Nephron (organoid): ENCODE measurements around the gene UBE2J2.

Source experiments
- H3K27ac Mint-ChIP-seq, 3 experiments: 2 replicates each; pipeline ENCODE4 v1.8.0; 2020; ENCODE audit warnings: mixed read lengths in 3 of 3, mild to moderate bottlenecking in 2 of 3, moderate library complexity in 1 of 3
- H3K27me3 Mint-ChIP-seq: 2 replicates; pipeline ENCODE4 v1.8.0; 2021; ENCODE audit warnings: low read depth, mild to moderate bottlenecking, moderate library complexity, mixed read lengths
- H3K36me3 Mint-ChIP-seq: 2 replicates; pipeline ENCODE4 v1.8.0; 2020; ENCODE audit warnings: low read depth, mixed read lengths
- H3K4me1 Mint-ChIP-seq: 2 replicates; pipeline ENCODE4 v1.8.0; 2020; ENCODE audit warnings: mixed read lengths
- H3K4me3 Mint-ChIP-seq, 3 experiments: 2 replicates each; pipeline ENCODE4 v1.8.0; 2020; ENCODE audit warnings: mild to moderate bottlenecking in 3 of 3, mixed read lengths in 3 of 3, moderate library complexity in 2 of 3
- H3K9me3 Mint-ChIP-seq: 2 replicates; pipeline ENCODE4 v1.8.0; 2020; ENCODE audit warnings: mixed read lengths
- TF ChIP-seq, protein P1 (sequence below), 3 experiments: fragments of 200-600 bp; sonication (generic); IDR thresholded peaks; one replicate each; pipeline ENCODE4 v1.5.0; 2021; ENCODE audit warnings: antibody characterized with exemption in 3 of 3; ENCODE audit not compliant: unreplicated experiment in 3 of 3

UBE2J2 gene

DNA sequence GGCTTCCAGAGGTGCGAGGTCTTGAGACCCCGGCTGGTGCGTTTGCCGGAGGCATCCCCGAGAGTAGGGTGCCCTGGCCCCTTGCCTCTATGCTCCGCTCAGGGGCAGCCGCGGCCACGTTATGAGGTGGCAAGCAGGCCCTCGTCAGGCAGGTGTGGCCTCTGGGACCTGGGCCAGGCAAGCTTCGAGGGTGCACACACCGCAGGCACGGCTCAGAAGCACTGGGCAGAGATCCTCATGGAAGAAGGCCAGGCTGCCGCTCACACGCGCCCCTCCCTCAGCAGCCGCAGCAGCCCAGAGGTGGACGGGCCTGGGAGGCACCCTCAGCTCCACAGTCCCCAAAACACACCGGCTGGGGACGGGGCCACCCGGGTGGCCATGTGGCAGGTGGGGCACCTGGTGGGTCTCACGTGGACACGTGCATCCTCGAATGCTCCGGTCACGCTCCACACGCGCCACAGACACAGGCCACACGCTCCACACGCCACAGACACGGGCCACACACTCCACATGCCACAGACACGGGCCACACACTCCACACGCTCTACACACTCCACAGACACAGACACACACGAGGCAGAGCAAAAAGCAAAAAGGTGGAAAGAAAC, 48.3 kb downstream of the UBE2J2 start:
- Mint-ChIP-seq H3K9me3 (no peaks in the 10 kb centered on the region), H3K36me3 (peaks cover 37% of the 10 kb centered on the region), H3K27me3 (no peaks in the 10 kb centered on the region), H3K27ac (no peak overlapping the region), H3K4me1 (peaks cover 7% of the 10 kb centered on the region), H3K4me3 (no peak overlapping the region)
- TF ChIP-seq, protein P1, sequence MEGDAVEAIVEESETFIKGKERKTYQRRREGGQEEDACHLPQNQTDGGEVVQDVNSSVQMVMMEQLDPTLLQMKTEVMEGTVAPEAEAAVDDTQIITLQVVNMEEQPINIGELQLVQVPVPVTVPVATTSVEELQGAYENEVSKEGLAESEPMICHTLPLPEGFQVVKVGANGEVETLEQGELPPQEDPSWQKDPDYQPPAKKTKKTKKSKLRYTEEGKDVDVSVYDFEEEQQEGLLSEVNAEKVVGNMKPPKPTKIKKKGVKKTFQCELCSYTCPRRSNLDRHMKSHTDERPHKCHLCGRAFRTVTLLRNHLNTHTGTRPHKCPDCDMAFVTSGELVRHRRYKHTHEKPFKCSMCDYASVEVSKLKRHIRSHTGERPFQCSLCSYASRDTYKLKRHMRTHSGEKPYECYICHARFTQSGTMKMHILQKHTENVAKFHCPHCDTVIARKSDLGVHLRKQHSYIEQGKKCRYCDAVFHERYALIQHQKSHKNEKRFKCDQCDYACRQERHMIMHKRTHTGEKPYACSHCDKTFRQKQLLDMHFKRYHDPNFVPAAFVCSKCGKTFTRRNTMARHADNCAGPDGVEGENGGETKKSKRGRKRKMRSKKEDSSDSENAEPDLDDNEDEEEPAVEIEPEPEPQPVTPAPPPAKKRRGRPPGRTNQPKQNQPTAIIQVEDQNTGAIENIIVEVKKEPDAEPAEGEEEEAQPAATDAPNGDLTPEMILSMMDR (IDR thresholded peaks at IDR 0.05; ENCODE audit: unreplicated experiment in 3 of 3) = no peak

DNA sequence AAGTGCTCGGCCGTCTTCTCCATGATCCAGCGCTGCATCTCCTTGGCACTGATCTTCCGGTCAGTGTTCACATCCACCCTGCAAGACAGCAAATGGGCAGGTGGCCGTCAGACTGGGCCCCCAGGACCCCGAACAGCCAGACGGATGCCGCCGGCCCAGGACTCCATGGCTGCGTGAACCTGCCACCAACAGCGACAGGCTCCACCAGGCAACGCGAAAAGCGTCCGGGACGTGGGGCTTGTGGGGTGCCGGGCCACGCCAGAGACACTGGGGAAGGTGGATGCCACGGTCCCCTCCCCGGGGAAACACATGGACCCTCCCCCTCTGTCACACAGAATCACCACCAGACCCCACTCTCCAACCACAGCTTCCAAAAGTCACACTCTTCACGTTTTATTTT, 49.8 kb downstream of the UBE2J2 start:
- Mint-ChIP-seq H3K27ac (no peak overlapping the region), H3K4me1 (no peaks in the 10 kb centered on the region), H3K4me3 (no peak overlapping the region), H3K27me3 (no peaks in the 10 kb centered on the region), H3K9me3 (no peaks in the 10 kb centered on the region), H3K36me3 (peaks cover 32% of the 10 kb centered on the region)
- TF ChIP-seq, protein P1 (IDR thresholded peaks at IDR 0.05; ENCODE audit: unreplicated experiment in 3 of 3) = no peak

DNA sequence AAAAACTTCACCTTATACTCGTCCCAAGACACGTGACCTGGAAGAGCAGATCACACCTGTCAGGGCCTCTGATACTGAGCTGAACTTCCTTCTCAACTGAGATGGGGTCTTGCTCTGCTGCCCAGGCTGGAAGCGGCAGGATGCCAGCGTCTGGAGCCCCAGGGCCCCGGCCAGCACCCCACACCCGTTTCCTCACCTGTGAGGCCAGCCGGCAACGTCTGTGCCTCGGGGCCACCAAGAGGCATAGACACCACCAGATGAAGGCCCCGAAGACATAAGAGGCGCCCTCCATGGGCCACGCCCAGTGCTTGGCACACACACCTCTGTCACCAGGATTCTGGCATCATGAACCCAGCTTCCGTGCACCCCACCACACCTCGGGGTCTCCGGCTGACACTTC, 50.3 kb downstream of the UBE2J2 start:
- H3K27ac Mint-ChIP-seq = no peak overlapping the region
- no peaks in the 10 kb centered on the region for H3K27me3 Mint-ChIP-seq
- TF ChIP-seq, protein P1 (IDR thresholded peaks at IDR 0.05; ENCODE audit: unreplicated experiment in 3 of 3) = no peak
- H3K4me3 Mint-ChIP-seq = no peak overlapping the region
- peaks cover 33% of the 10 kb centered on the region for H3K36me3 Mint-ChIP-seq
- H3K9me3 Mint-ChIP-seq = no peaks in the 10 kb centered on the region
- H3K4me1 Mint-ChIP-seq = no peaks in the 10 kb centered on the region

DNA sequence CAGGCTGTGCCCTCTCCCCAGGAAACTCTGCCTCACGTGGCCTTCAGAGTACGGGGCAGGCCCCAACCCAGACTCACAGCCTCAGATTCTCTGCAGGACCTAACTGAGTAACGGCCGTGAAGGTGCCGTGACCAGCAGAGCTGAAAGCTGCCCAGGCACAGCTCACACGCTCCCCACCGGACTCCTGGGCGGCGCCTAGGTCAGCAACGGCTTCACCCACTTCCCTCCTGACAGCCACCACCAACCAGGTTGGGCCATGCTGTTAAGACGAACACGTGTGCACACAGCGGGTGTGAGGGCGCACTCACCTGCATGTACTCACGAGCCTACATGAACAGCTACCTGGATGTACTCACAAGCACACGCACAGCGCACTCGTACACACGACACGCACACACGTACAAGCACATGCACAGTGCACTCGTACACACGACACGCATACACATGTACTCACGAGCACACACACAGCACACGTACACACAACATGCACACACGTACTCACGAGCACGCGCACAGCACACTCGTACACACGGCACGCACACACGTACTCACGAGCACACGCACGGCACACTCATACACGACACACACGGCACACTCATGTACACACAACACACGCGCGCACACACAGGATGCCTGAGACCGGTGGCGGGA, 51.0 kb downstream of the UBE2J2 start:
- TF ChIP-seq, protein P1 (IDR thresholded peaks at IDR 0.05; ENCODE audit: unreplicated experiment in 3 of 3) = no peak
- H3K27me3 Mint-ChIP-seq = no peaks in the 10 kb centered on the region
- H3K4me3 Mint-ChIP-seq = no peak overlapping the region
- H3K9me3 Mint-ChIP-seq = no peaks in the 10 kb centered on the region
- peaks cover 38% of the 10 kb centered on the region for H3K36me3 Mint-ChIP-seq
- no peaks in the 10 kb centered on the region for H3K4me1 Mint-ChIP-seq
- H3K27ac Mint-ChIP-seq = no peak overlapping the region

DNA sequence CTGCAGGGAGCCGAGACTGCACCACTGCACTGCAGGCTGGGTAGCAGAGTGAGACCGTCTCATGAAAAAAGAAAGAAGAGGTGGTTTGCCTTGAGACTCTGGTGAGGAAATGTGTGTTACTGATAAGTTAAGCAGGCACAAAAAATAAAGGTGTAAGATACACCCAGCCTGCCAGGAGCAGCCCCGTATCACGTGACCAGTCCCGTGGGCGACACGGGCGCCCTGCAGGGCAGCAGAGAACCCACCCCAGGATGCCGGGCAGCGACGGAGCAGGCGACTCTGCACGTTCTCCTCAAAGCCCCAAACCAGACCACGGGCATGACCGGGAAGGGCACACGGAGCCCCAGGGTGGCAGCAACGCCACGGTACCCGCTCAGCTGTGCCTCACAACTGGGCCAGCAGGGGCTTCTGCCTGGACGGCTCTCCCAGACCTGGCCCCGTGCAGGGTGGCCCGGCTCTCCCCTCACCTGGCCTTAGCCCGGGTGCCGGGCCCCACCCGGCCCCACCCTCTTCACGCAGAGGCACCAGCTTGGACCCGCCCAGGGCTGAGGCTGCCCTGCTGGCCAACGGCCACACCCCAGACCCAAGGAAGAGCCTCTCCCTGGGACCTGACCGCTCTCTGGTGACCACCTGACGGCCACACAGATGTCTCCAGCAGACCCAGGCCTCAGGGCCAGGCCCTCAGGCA, 51.6 kb downstream of the UBE2J2 start:
- Mint-ChIP-seq H3K27me3 (no peaks in the 10 kb centered on the region), H3K36me3 (peaks cover 38% of the 10 kb centered on the region), H3K9me3 (no peaks in the 10 kb centered on the region), H3K27ac (no peak overlapping the region), H3K4me1 (no peaks in the 10 kb centered on the region), H3K4me3 (no peak overlapping the region)
- TF ChIP-seq, protein P1 (IDR thresholded peaks at IDR 0.05; ENCODE audit: unreplicated experiment in 3 of 3) = no peak
